Measurements from ENCODE around the gene SPPL2A. TPM values are rescaled to one million over a fixed set of nuclear protein-coding genes. Genes with fewer than 3 reads are reported as not detected.

Gene SPPL2A
- total and polyA plus RNA-seq, 9 of the 15 experiments (the other 6 are each of a cell fraction or from before 2014, with no cell fraction given): 9.8 to 66.1 (median 38.0) TPM

- TF ChIP-seq MECOM (CRISPR knock-in tag; IDR thresholded peaks at IDR 0.05) (no peak), ZKSCAN1 (IDR thresholded peaks at IDR 0.05; ENCODE audit: low read depth, low read length) (no peak), ZNF140 (CRISPR knock-in tag; IDR thresholded peaks at IDR 0.05) (no peak), TEAD1 (CRISPR knock-in tag; IDR thresholded peaks at IDR 0.05) (no peak), DDX20 (tag; IDR thresholded peaks at IDR 0.05; ENCODE audit: low read depth) (no peak), FOXA1 (IDR thresholded peaks at IDR 0.05; ENCODE audit: borderline replicate concordance) (no peak), HNRNPH1 (optimal IDR thresholded peaks at IDR 0.05; ENCODE audit: low read depth, low read length) (no peak), ZNF584 (CRISPR knock-in tag; IDR thresholded peaks at IDR 0.05; ENCODE audit: low read depth) (peak; percentile 62; the same call in 1 of the 2 replicates), MCM5 (IDR thresholded peaks at IDR 0.05; ENCODE audit: low read depth) (no peak), ELK1 (CRISPR knock-in tag; IDR thresholded peaks at IDR 0.05) (no peak), HDAC1 (IDR thresholded peaks at IDR 0.05) (peak in 1 of 2 experiments; percentile 80; a peak in 2 of 4 replicates), YBX1 (IDR thresholded peaks at IDR 0.05) (no peak), PHB (CRISPR knock-in tag; IDR thresholded peaks at IDR 0.05) (no peak), NR1H2 (CRISPR knock-in tag; IDR thresholded peaks at IDR 0.05) (no peak), ZNF445 (CRISPR knock-in tag; IDR thresholded peaks at IDR 0.05; ENCODE audit: low read depth) (no peak), USF2 (CRISPR knock-in tag; IDR thresholded peaks at IDR 0.05) (no peak), DACH1 (IDR thresholded peaks at IDR 0.05; ENCODE audit: partially characterized antibody) (peak; percentile 83), SRSF1 (IDR thresholded peaks at IDR 0.05; ENCODE audit: low read depth, low read length) (no peak), CCNT2 (IDR thresholded peaks at IDR 0.05; ENCODE audit: borderline replicate concordance, extremely low read depth, insufficient read length, low read depth, low read length) (peak; percentile 83), ZBED1 (IDR thresholded peaks at IDR 0.05) (peak; percentile 61; the same call in 1 of the 2 replicates), PCBP1 (IDR thresholded peaks at IDR 0.05; ENCODE audit: low read depth, low read length, poor library complexity, severe bottlenecking) (peak; percentile 65)
- TF ChIP-seq, protein P1, sequence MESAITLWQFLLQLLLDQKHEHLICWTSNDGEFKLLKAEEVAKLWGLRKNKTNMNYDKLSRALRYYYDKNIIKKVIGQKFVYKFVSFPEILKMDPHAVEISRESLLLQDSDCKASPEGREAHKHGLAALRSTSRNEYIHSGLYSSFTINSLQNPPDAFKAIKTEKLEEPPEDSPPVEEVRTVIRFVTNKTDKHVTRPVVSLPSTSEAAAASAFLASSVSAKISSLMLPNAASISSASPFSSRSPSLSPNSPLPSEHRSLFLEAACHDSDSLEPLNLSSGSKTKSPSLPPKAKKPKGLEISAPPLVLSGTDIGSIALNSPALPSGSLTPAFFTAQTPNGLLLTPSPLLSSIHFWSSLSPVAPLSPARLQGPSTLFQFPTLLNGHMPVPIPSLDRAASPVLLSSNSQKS (CRISPR knock-in tag; IDR thresholded peaks at IDR 0.05): no peak
- TF ChIP-seq, protein P2, sequence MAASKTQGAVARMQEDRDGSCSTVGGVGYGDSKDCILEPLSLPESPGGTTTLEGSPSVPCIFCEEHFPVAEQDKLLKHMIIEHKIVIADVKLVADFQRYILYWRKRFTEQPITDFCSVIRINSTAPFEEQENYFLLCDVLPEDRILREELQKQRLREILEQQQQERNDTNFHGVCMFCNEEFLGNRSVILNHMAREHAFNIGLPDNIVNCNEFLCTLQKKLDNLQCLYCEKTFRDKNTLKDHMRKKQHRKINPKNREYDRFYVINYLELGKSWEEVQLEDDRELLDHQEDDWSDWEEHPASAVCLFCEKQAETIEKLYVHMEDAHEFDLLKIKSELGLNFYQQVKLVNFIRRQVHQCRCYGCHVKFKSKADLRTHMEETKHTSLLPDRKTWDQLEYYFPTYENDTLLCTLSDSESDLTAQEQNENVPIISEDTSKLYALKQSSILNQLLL (CRISPR knock-in tag; IDR thresholded peaks at IDR 0.05; ENCODE audit: borderline replicate concordance): no peak
- TF ChIP-seq, protein P3, sequence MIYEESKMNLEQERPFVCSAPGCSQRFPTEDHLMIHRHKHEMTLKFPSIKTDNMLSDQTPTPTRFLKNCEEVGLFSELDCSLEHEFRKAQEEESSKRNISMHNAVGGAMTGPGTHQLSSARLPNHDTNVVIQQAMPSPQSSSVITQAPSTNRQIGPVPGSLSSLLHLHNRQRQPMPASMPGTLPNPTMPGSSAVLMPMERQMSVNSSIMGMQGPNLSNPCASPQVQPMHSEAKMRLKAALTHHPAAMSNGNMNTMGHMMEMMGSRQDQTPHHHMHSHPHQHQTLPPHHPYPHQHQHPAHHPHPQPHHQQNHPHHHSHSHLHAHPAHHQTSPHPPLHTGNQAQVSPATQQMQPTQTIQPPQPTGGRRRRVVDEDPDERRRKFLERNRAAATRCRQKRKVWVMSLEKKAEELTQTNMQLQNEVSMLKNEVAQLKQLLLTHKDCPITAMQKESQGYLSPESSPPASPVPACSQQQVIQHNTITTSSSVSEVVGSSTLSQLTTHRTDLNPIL (CRISPR knock-in tag; IDR thresholded peaks at IDR 0.05): no peak
Observed at GRCh38 chr15:50765195-50765967, at the start of gene SPPL2A (continued).
